ENCODE measurements around the gene OR2W3.
A peak's percentile ranks its signal among the peaks of the same experiment; 100 is the strongest.

OR2W3 gene
- total RNA-seq, result 0 reads per million in 4 donors

DNA sequence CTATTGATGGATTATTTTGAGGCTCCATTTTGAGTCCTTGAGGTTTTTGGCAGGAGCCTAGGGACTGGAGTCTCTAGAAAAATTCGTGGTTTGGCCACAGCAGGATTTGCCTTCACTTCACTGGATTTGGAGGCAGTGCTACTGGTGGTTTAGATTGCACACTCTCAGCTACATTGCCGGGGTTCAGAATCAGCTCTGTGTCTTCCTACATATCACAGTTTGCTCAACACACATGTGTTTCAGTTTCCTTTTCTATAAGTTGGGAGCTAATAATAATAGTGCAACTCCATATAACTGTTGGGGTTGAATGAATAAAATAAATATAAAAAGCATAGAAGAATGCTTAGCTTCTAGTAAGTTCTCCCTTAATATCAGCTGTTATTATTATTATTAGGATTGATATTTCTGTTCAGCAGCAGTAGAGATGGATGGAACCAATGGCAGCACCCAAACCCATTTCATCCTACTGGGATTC lies at the start of gene OR2W3:
Gene OR2W3, plus strand, starts transcription at position 425 of the 475 bp plus-strand sequence. Its CDS starts 0 bp downstream, at position 425.
- DNase-seq, result no peak

DNA sequence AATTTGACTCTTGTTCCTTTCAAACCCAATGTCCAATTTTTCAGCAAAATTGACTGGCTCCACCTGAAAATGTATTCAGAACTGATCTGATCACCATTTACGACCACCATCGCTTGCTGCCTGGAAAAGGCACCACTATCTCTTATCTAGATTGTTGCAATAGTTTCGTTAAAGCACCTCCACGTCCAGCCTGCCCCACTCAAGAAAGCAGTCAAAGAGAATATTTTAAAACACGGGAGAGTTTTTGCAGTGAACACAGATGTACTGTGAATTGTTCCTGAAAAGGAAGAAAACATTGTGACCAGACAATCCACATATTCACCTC lies 49.7 kb upstream of the OR2W3 start:
- DNase-seq, result no peak

DNA sequence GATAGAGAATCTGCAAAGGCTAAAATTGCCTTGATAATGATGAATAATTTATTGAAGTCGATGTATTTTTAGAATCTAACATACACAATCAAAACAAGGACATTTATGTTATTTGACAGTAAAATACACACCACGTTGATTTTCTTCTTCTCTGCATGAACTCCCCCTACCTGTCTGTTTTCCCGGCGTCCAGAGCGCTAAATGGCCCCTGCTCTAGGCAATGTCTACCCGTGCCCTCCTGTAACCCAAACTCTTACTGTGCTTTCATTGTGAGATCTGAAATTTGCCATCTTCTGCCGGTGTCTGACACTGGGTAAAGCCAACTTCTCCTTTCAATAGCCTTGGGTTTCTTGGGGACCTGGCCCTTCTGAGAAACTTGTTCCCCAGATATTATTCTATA lies 47.0 kb upstream of the OR2W3 start:
- DNase-seq, result no peak

DNA sequence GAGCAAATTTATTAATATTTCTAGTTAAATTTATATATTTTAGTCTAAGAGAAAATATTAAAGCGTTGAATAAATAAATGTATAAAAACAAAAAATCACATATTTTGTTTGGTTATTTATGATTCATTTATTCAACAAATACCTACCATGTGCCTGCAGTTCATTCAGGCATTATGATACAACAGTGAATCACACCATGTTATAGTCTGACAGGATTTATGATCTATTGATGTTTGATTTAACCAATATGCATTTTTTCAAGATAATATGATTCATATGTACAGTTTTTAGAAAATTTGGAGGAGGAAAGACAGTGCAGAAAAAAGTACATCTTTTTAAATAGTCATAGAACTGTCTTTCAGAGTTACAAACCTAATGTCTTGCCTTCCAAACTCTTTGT lies 45.8 kb upstream of the OR2W3 start:
- DNase-seq, result no peak

DNA sequence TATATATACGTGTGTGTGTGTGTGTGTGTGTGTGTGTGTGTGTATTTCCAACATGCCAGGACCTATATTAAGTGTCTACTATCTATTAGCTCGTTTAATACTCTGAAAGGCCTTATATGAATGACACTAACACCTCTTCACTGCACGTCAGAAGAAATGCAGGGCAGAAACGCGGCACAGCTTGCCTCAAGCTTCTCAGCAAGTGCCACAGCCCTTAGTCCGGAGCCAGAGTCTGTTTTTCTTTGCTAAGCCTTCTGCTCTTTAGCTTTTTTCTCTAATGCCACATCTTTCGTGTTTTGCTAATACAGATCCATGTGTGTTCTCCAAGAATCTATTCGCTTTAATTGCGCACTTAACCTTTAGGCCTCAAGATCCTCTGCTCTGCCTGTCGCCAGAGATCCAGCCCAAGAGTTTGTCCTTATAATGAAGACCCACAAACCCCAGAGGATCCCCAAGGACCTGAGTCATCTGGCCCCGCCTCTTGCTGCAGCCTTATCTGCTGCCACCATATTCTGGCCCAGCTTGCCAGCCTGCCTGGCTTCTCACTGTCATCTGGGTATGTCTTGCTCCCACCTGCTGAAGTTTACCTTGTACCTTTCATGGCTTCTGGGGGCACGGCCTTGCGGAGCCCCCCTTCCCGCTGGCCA lies 40.4 kb upstream of the OR2W3 start:
- no peak for DNase-seq

DNA sequence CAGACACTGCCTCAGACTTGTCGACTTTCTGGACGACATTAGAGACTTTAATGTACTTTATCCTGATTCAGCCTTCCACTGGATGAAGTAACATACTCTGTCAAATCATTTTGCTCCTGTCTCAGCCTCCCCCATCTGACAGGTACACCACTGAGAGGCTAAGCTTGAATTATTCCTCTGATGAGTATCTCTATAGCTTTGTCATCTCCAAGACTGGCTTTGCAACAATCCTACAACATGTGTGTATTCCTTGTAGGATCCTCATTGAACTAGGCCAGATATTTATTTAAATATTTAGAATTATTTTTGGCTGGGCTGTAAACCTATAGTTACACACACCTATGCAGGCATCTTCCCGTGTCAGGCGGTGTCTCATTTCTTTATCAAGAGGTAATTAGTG lies 39.5 kb upstream of the OR2W3 start:
- DNase-seq, result no peak

DNA sequence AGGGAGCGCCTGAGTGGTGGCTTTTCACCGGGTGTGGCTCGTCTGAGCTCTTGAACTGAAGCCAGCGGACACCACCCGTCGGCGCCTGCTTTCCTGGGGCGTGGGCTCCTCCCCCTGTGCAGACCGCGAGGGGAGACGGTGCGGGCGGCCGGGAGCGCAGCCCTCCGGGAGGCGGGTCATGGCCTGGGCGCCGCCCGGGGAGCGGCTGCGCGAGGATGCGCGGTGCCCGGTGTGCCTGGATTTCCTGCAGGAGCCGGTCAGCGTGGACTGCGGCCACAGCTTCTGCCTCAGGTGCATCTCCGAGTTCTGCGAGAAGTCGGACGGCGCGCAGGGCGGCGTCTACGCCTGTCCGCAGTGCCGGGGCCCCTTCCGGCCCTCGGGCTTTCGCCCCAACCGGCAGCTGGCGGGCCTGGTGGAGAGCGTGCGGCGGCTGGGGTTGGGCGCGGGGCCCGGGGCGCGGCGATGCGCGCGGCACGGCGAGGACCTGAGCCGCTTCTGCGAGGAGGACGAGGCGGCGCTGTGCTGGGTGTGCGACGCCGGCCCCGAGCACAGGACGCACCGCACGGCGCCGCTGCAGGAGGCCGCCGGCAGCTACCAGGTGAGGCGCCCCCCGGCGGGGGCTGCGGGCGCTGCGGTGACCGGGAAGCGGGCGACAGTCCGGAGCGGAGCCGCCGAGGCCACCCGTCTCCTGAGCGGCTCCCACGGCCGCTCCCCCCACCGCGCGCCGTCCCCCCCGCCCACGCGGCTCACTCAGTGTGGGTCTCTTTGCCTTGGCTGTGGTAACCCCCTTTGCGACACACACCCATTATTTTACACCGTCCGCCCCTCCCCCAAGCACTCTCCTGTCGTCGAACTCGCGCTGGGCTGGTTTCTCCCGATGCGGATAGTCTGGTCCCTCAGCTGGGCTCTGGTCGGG lies 38.1 kb upstream of the OR2W3 start, which contains the start of gene TRIM58:
Gene TRIM58, plus strand, starts transcription at position 119 of the 916 bp plus-strand sequence. Its CDS starts 60 bp downstream, at position 179.
- DNase-seq, result peak in 2 of 5 donors; percentile 1 to 8

DNA sequence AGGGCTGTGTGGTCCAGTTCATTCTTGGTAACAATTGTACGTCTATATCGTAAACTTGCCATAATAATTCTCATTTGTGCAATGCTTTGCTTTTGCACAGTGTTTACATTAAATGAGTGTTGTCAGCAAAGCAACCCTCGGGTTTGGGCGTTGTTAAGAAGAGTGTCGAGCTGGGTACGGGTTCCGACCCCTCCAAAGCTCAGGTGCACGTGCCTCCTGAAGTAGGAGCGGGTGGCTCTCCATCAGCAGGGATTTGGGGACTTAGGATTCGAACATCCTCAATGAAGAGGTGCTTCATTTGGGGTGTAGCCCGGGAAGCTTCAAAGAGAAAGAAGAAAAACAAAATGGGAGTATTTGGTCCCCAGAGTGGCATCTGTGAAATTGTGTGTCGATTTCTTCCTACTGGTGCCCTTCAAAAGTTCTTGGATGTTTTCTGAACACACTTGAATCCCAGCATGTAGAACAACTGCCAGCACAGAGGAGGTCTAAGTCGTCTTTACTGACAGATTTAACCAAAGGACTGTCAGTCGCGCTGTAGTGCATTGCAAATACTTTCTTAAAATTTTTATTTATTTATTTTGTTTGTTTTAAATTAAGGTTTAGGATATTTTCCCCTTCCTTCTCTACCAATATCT lies 37.3 kb upstream of the OR2W3 start:
- no peak for DNase-seq

DNA sequence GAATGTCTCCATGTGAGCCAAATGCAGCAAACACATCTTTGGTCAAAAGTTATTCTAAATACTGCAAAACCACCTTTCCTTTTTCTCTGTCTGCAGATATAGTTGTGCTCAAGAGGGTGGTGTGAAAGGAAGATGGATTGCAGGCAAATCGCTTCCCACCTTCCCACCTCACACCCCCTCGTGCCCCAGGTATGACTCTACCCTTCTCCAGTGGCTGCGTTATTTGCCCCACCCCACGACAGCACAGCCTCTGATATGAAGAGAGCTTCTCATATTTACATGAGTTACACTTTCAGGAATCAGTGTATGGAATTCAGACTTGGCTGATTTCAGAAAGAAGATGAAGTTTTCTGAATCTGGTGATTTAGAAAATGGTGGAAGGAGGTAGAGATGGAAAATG lies 32.6 kb upstream of the OR2W3 start:
- no peak for DNase-seq

DNA sequence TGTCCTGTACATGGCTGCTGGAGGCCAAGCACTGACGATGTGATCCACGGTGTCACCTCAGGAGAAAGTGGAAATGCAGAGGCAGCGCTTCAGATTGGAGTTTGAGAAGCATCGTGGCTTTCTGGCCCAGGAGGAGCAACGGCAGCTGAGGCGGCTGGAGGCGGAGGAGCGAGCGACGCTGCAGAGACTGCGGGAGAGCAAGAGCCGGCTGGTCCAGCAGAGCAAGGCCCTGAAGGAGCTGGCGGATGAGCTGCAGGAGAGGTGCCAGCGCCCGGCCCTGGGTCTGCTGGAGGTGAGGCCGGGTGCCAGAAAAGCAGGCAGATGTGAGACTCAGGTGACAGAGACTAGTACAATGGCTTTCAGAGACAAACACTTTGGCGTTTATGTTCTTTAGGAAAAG lies 30.7 kb upstream of the OR2W3 start:
- DNase-seq, result no peak

DNA sequence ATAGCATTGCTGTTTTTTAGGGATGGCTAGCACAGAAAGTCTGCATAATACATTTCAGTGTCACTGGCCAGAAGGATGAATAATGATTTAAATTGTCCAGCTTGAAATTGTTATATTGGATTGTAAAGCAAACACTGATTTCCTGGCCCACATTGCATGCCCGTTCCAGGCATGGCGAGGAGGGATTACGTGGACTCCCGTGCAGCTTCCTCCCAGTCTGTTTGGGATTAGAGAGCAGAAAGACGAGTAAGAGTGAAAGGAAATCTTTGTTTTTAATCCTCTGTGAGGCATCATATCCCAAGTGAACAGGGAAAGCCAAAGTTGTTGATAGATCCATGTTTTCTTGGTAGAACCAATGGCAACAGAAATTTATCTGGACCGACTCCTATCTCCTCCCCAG lies 30.0 kb upstream of the OR2W3 start:
- DNase-seq, result no peak

DNA sequence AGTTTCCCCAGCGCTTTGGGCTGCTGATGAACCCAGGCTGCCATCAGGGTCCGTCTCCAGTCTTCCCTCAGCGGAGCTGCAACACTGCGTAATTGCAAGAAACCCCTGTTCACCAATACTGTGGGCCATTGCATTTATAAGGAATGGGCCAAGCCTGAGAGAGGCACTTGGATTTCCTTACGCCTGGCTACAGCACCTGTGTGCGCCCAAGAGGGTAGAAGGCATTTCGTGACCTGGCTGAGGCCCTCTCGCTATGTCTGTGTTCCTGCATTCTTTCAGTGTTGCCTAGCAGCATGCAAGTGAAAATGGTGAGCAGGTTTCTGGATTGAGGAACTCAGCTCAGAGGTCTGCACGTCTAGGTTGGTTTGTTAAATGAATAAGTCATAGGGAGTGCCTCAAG lies 12.0 kb upstream of the OR2W3 start:
- no peak for DNase-seq

DNA sequence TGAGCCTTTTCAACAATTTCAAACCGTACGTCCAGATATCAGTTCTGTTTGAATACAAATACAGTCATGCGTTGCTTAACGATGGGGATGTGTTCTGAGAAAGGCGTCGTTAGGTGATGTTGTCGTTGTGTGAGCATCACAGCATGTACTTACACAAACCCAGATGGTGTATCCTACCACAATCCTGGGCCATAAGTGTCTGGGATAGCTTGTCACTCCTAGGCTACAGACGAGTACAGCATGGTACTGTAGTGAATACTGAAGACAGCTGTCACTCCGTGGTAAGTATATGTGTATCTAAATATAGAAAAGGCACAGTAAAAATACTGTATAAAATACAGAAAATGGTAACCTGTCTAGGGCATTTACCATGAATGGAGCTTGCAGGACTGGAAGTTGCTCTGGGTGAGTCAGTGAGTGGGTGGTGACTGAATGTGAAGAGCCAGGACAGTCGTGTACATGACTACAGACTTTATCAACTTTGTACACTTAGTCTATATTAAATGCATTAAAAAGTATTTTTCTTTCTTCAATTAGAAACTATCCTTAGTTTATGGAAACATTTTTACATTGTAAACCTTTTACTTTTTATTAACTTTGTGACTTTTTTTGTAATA lies 10.5 kb upstream of the OR2W3 start:
- DNase-seq, result no peak

DNA sequence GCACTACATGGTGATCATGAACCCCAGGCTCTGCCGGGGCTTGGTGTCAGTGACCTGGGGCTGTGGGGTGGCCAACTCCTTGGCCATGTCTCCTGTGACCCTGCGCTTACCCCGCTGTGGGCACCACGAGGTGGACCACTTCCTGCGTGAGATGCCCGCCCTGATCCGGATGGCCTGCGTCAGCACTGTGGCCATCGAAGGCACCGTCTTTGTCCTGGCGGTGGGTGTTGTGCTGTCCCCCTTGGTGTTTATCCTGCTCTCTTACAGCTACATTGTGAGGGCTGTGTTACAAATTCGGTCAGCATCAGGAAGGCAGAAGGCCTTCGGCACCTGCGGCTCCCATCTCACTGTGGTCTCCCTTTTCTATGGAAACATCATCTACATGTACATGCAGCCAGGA lies 589 bp downstream of the OR2W3 start:
- DNase-seq, result no peak

DNA sequence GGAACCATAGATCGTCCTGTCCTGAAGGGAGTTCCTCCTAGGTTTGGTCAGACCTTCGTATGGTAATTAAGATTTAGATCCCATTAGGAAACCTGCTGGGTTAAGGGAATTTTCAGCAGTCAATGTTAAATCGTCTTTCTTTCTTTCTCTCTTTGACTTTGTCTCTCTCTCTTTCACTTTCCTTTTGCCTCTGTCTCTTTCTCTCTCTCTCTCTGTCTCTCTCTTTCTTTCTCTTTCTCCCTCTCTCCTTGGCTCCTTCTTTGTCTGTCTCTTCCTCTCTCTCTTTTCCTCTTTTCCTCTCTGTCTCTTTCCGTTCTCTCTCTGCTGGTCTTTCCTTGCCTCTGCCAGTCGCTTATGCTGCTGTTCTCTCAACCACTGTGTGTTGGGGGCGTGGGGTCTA lies 8.7 kb downstream of the OR2W3 start:
- DNase-seq, result no peak

DNA sequence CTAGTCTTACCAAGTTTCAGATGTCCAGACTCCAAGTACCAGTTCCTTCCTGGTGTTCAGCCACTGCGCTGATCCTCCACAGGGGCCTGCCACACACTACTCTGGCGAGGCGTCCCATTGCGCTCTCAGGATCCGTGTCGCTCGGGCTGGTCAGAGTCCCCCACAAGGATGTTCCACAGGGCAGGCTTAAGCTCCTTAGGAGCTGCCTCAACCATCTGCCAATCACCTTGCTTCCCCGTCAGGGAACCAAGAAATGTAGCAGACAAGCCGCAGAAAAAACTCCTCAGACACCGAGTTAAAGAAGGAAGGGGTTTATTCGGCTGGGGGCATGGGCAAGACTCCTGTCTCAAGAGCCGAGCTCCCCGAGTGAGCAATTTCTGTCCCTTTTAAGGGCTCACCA lies 9.8 kb downstream of the OR2W3 start:
- no peak for DNase-seq

DNA sequence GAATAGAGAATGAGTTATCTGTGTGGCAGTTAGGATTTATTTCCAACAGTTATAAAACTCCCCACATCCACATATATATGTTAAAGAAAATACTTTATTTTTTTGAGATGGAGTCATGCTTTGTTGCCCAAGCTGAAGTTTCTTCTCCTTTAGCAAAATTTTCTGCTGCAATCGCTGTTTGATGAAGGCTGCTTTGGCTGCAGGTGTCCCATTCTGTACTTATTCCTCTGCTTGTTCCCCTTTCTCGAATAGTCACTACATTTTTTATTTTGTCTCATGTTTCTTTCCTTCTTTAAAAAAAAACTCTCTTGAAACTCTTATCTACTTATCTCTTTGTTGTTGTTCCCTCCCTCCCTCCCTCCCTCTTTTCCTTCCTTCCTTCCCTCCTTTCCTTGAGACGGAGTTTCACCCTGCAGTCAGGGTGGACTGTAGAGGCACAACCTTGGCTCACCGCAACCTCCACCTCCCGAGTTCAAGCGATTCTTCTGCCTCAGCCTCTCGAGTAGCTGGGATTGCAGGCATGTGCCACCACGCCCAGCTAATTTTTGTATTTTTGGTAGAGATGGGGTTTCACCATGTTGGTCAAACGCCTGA lies 10.6 kb downstream of the OR2W3 start:
- no peak for DNase-seq

DNA sequence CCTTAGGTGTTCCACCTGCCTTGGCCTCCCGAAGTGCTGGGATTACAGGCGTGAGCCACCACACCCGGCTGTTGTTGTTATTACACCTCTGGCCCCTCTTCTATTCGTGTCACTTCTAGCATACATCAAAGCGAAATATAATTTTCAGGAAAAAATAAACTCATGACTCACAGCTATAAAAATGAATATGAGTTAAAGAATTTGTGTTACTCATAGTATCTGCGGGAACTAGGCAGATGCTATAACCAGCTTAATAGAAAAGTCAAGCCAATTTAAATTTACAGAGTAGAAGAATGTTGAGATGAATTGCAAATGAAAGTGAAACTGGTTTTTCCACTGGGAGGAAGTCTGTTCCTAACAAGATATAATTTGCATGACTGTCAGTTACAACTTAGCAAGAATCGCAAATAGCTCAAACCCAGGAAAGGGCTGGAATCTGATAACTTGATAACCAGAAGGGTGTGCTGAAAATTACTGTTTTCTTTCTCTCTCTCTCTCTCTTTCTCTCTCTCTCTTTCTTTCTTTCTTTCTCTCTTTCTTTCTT lies 11.2 kb downstream of the OR2W3 start:
- peak in 1 of 5 donors; percentile 10 for DNase-seq

DNA sequence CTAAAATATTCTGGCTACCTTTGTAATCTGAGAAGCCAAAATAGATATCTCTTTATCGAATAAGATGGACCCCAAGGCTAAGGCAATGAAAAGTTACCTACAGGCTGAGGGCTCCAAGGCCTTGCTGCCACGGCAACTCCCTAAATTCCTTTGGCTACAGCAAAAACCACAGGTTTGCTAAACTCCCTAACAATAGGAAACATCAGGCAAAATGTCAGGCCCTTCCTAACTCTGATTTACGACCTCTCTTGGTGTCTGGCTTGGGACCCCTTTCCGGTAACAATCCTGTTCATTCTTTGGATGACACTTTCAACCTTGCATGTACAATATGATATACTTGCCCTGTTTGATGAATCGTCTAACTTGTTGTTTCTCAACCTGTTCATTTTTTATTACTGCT lies 13.4 kb downstream of the OR2W3 start:
- no peak for DNase-seq

DNA sequence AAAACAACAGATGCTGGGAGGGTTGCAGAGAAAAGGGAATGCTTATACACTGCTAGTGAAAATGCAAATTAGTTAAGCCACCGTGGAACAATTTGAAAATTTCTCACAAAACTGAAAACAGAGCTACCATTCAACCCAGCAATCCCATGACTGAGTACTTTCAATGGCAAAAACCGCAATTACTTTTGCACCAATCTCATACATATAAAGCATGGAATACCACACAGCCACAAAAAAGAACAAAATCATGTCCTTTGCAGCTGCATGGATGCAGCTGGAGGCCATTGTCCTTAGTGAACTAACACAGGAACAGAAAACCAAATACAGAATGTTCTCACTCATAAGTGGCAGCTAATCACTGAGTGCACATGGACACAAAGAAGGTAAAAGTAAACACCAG lies 18.4 kb downstream of the OR2W3 start:
- no peak for DNase-seq

DNA sequence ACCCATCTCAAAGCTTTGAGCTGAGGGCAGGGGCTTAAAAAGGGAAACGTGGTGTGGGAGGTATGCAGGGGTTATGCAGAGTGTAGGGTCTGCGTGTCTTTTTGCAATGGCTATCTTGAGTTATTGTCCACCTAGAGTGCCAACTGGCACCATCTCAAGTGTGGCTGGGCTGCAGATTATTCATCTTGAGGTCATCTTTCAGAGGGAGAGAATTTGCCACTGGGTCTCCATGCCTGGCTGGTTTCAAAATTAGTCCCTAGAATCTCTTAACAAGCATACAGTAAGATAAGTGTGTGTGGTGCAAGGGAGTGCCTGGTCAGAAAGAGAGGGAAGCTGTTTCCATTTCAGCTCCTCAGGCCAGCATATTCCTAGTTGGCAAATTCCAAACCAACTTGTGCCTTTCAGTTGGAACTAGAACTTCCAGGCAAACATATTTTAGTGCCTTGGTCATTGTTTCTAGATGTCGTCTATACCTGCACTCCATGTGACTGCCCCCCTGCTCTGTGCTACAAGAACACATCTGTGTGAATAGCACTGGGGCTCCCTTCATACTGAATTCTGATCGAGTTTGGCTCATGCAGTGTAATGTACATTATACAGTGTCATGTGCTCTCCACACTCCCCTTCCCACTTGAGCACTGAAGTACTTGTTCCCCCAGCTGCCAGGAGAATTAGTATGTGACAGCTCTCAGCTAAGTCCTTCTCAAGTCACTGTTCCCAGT lies 19.7 kb downstream of the OR2W3 start:
- no peak for DNase-seq

DNA sequence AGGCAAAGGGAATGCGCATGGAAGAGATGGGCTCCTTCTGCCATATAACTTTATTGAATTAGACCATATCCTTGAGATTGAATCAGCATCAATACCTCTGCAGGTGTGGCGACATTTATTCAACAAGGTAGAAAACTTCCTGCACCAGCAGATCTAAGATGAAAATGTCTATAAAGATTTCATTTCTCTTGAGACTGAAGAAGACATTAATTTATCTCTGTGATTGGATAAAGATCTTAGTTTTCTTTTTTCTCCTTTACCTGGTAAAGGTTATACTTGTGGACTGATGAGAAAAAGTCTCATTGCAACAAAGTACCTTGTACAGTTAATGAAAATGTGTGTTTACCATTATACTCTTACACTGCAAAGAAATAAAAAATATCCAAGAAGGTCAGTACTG lies 24.6 kb downstream of the OR2W3 start, which contains the start of gene OR2T8:
Gene OR2T8, plus strand, starts transcription at position 301 of the 400 bp plus-strand sequence. CDS start 766 bp downstream, outside the sequence.
- no peak for DNase-seq
